UCSD-AML1 (cell line): ENCODE results near the gene MESD.
A peak's percentile ranks its signal among the peaks of the same experiment; 100 is the strongest.

Experiments
- DNase-seq: peaks from one replicate; lab custom pipeline; 2025; ENCODE audit not compliant: unreplicated experiment; lab: John Stamatoyannopoulos, UW

The MESD gene

GRCh38 chr15:81015621-81016488, 26.2 kb upstream of the MESD start:
- no peak for DNase-seq

DNA sequence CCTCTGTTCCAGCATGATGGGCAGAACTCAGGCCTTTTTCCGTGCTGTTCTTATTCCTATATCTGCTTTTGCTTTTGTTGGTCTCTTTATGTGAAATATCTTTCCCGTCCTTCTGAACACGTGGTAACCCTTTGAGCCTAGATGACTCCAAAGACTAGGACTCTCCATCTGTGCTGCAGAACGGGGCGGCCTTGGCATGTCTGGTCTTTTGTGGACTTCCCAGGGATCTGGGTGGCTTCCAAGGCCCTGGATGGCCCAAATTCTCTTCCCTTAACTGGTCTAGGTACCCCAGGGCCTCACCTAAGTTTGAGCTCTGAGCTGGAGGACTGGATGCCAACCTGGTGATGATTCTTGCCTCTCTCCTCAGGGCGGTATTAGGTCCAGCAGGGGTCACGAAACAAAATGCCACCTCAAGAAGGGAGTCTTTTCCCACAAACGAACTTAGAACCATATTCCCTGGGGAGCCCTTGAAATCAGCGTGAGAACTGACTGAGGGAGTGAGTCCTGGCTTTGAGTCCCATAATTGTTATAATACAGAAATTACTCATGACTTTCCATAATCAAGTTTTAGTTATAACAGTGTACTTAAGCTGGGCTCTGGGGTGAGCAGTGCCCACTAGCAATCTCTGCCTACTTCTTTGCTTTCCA, 25.0 kb upstream of the MESD start:
- no peak for DNase-seq

GRCh38 chr15:81013396-81013929, 23.8 kb upstream of the MESD start:
- DNase-seq: no peak

DNA sequence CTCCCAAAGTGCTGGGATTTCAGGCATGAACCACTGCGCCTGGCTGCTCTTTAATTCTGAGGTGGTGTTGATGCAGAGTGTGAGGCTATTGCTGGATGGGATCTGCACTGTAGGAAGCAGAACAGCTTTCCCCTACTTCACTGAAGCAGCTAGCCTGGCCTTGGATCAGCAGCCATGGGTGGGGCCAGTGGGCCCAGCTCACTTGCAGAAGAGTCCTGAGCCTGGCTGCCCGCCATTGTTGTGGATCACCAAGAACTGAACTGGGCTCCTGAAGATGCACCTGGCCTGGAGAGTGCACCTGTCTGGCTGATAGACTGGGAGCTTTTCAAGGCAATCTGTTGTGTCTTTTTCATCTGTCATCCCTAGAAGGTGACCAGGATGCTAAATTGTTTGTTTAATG, 23.0 kb upstream of the MESD start:
- no peak for DNase-seq

GRCh38 chr15:81011593-81011992, 22.0 kb upstream of the MESD start:
- no peak for DNase-seq

GRCh38 chr15:81010086-81010485, 20.5 kb upstream of the MESD start:
- DNase-seq: no peak

- no peak for DNase-seq
These were observed 18.7 kb upstream of the MESD start for GRCh38 chr15:81008312-81008711.

DNA sequence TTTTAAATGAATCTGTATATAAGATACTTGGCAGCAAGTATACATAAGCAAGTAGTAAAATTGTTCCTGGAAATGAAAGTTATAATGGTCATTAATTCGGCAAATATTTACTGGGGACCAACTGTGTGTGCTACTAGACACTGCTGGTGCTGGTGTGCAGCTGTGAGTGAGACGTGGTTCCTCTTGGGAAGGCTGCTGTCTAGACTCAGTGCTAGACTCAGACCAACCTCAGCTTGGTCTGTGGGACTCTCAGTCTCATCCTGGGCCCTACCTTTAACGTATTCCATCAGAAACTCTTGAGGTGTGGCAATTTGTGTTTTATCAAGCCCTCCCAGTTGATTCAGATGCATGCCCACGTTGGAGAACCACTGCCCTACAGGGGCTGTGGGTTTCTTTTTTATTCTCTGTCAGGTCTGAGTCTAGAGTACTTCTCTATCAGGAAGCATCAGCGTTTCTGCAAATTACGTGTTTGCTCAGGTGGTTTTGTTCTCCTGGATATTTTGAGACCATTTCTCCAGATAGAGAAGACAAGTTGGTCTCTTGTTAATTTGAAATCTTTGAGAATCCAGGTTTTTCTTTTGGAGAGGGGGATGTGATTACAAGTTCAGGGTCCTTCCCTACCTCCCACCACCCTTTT, 17.9 kb upstream of the MESD start:
- no peak for DNase-seq

GRCh38 chr15:81006124-81006523, 16.5 kb upstream of the MESD start:
- no peak for DNase-seq

GRCh38 chr15:81003097-81003350, 13.4 kb upstream of the MESD start:
- no peak for DNase-seq

DNA sequence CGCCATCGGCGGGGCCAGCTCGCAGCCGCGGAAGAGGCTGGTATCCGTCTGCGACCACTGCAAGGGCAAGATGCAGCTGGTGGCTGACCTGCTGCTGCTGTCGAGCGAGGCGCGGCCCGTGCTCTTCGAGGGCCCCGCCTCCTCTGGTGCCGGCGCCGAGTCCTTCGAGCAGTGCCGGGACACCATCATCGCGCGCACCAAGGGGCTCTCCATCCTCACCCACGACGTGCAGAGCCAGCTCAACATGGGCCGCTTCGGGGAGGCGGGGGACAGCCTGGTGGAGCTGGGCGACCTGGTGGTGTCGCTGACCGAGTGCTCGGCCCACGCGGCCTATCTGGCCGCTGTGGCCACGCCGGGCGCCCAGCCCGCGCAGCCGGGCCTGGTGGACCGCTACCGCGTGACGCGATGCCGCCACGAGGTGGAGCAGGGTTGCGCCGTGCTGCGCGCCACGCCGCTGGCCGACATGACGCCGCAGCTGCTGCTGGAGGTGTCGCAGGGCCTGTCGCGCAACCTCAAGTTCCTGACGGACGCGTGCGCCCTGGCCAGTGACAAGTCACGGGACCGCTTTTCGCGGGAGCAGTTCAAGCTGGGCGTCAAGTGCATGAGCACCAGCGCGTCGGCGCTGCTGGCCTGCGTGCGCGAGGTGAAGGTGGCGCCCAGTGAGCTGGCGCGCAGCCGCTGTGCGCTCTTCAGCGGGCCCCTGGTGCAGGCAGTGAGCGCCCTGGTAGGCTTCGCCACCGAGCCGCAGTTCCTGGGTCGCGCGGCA, 12.9 kb upstream of the MESD start:
- DNase-seq: no peak

GRCh38 chr15:81002009-81002330, 12.4 kb upstream of the MESD start:
- DNase-seq: no peak

DNA sequence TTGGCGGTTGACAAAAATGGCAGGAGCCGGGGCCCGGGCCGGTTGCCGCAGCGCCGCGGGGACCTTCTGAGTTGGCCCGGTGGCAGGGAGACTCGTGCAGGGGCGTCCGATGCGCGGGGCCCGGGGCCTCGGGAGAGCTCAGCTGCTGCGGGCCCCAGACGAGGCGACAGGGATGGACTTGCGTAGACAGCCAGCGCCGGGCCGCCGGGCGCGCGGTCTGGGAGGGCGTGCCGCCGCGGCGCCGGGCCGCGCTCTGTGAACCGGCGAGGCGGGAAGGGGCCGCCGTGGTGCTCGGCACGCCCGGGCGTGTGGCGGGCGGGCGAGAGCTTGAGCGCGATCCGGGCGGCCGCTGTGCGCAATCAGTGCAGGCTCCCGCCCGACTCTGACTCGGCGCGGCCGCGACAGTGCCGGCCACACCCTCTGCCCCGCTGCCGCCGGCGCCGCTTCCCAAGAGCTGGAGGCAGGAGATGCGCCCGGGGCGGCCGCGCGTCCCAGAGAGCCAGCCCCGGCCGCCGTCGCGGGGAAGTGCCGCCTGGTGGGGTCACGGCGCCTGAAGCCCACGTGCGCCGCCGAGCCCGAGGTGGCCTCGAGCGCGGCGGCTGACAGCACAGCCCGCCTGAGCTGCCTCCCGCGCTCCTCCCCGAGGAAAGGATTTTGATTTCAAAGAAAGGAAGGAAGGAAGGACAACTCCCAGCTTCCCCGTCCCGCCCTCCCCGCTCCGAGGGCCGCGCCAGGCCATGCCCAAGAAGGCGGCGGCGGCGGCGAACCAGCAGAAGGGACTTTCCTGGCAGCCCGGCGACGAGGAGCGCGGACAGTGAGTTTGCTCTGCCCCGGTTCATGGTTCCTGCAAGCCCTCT, 11.8 kb upstream of the MESD start:
- peak; percentile 43 for DNase-seq

DNA sequence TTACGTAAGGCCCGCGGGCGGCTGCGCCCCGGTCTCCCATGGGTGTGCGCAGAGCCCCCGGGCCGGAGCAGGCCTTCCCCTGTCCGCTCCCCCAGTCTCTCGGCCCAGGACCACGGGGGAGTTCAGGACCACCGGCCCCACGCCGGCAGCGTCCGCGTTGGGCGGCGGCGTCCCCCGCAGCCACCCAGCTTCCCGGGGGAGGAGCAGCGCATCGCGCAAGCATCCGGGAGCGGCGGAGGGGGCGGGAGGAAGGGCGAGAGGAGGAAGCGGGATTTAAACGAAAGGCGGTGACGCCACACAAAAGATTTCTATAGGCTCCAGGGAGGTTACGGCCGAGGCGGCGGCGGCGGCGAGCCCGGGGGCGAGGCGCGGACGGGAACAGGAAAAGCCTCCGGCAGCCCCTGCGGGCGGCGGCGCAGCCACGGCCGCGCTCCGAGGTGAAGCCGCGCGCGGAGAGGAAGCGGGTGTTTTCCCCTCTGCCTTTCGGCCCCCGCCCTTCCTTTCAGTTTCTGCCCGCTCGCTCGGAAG, 11.1 kb upstream of the MESD start, which contains the start of gene TLNRD1:
Gene TLNRD1, plus strand, starts transcription at position 300 of the 528 bp plus-strand sequence. CDS start 1,349 bp downstream, outside the sequence.
- DNase-seq: peak; percentile 92

- DNase-seq: no peak
These were observed 10.6 kb upstream of the MESD start for GRCh38 chr15:81000144-81000623.

GRCh38 chr15:80999623-81000036, 10.0 kb upstream of the MESD start:
- peak; percentile 54 for DNase-seq

DNA sequence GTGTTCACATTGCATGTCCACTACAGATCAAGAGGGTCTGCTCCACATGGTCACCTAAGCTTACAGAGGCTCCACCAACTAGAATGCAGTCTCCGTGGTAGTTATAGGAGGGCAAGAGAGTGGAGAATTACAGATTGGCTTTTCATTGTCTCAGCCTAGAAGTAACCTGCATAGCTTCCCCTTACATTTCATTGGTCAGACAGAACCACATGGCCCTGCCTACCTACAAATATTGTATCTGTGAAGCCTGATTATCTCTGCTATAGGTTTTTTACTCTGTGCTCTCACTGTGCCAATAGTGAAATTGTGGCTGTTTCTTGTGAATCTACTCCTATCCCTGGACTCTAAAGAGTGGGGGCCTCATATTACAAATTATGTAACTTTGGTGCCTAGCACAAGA, 8.6 kb upstream of the MESD start:
- DNase-seq: no peak

DNA sequence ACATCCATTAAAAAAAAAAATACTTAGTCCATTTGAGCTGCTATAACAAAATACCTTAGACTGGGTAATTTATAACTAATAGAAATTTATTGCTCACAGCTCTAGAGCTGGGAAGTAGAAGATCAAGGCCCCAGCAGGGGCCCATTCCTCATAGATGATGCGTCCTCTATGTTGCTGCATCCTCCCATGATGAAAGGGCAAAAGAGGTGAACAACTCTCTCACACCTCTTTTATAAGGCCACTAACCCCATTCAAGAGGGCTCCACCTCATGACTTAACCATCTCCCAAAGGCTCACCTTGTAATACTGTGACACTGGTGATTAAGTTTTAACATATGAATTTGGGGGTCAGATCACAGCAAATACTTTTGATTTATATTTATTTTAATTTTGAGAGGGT, 8.1 kb upstream of the MESD start:
- DNase-seq: no peak

GRCh38 chr15:80996247-80996646, 6.6 kb upstream of the MESD start:
- peak; percentile 24 for DNase-seq

GRCh38 chr15:80992441-80992840, 2.8 kb upstream of the MESD start:
- DNase-seq: no peak
